IMR-90 (cell line): ENCODE measurements around the gene BBS1. TPM values are rescaled to one million over a fixed set of nuclear protein-coding genes. Genes with fewer than 3 reads are reported as not detected.

Source experiments
- ATAC-seq: fragments of 200-7000 bp; cut with Tn5 transposase; 2 replicates; pipeline ENCODE4 v1.9.1; 2020; ENCODE audit warnings: low read depth, mild to moderate bottlenecking, moderate library complexity
- BruUV-seq: library from RNA; stranded (reverse); fragments of 400-500 nt; replicated peaks from 2 replicates; lab custom pipeline; 2021; lab: Mats Ljungman, UMichigan
- CTCF ChIA-PET: fragments of 300-600 bp; formaldehyde crosslinking; extraction: SDS; loops from one replicate; lab custom pipeline; 2021; ENCODE audit warnings: antibody characterized with exemption; lab: Yijun Ruan, JAX
- POLR2A ChIA-PET: fragments of 300-600 bp; sonication (Branson Sonifier 250); formaldehyde crosslinking; loops from one replicate; lab custom pipeline; 2022; ENCODE audit warnings: antibody characterized with exemption; ENCODE audit not compliant: unreplicated experiment; lab: Charles Lee
- DNase-seq: peaks from one replicate; pipeline ENCODE4 v3.0.0; 2013
- H2AFZ ChIP-seq: replicated peaks from 2 replicates; pipeline ENCODE3; 2013; ENCODE audit warnings: low read length, mild to moderate bottlenecking; ENCODE audit not compliant: poor library complexity
- H2AK5ac ChIP-seq: 2 replicates; pipeline ENCODE4 v1.6.1; 2013; ENCODE audit warnings: low read depth, low read length, inconsistent platforms
- H2AK9ac ChIP-seq: replicated peaks from 2 replicates; pipeline ENCODE3; 2013; ENCODE audit warnings: mild to moderate bottlenecking, low read depth, low read length, moderate library complexity; ENCODE audit not compliant: poor library complexity
- H2BK120ac ChIP-seq: 2 replicates; pipeline ENCODE4 v1.6.1; 2013; ENCODE audit warnings: low read depth, low read length, inconsistent platforms
- H2BK15ac ChIP-seq: 3 replicates; pipeline ENCODE4 v1.6.1; 2013; ENCODE audit warnings: low read depth, low read length, inconsistent platforms
- H2BK20ac ChIP-seq: 2 replicates; pipeline ENCODE4 v1.6.1; 2013; ENCODE audit warnings: low read depth, mild to moderate bottlenecking, inconsistent platforms, low read length, moderate library complexity
- H2BK5ac ChIP-seq: 2 replicates; pipeline ENCODE4 v1.6.1; 2013; ENCODE audit warnings: mild to moderate bottlenecking, low read depth, low read length, inconsistent platforms; ENCODE audit not compliant: poor library complexity, severe bottlenecking
- H3K14ac ChIP-seq: replicated peaks from 2 replicates; pipeline ENCODE4 v1.6.1; 2013; ENCODE audit warnings: low read depth, low read length, inconsistent platforms
- H3K18ac ChIP-seq: 2 replicates; pipeline ENCODE4 v1.6.1; 2013; ENCODE audit warnings: low read depth, low read length, control low read depth
- H3K23ac ChIP-seq: 2 replicates; pipeline ENCODE4 v1.6.1; 2013; ENCODE audit warnings: low read depth, low read length, inconsistent platforms
- H3K27ac ChIP-seq: 2 replicates; pipeline ENCODE4 v1.5.1; 2013; ENCODE audit warnings: mild to moderate bottlenecking, control low read depth, low read length; ENCODE audit not compliant: insufficient read depth
- H3K27me3 ChIP-seq: 2 replicates; pipeline ENCODE4 v1.6.1; 2013; ENCODE audit warnings: low read length; ENCODE audit not compliant: control insufficient read depth, insufficient read depth
- H3K36me3 ChIP-seq: 2 replicates; pipeline ENCODE4 v1.6.1; 2013; ENCODE audit warnings: low read length, mixed read lengths; ENCODE audit not compliant: control insufficient read depth, insufficient read depth
- H3K4ac ChIP-seq: 2 replicates; pipeline ENCODE4 v1.6.1; 2013; ENCODE audit warnings: low read depth, low read length, inconsistent platforms
- H3K4me1 ChIP-seq: 2 replicates; pipeline ENCODE4 v1.6.1; 2013; ENCODE audit warnings: low read length, mixed read lengths; ENCODE audit not compliant: control insufficient read depth, insufficient read depth
- H3K4me2 ChIP-seq: 2 replicates; pipeline ENCODE4 v1.6.1; 2013; ENCODE audit warnings: low read depth, mild to moderate bottlenecking, control low read depth, low read length, moderate library complexity
- H3K4me3 ChIP-seq: 2 replicates; pipeline ENCODE4 v1.5.1; 2013; ENCODE audit warnings: low read depth, mild to moderate bottlenecking, control low read depth, low read length, moderate library complexity; ENCODE audit not compliant: insufficient read depth
- H3K56ac ChIP-seq: 2 replicates; pipeline ENCODE4 v1.6.1; 2013; ENCODE audit warnings: low read length, inconsistent platforms; ENCODE audit not compliant: insufficient read depth; ENCODE audit errors: extremely low read depth
- H3K79me1 ChIP-seq, 2 experiments: 2 replicates each; pipeline ENCODE4 v1.6.1; 2013; ENCODE audit warnings: low read length in 2 of 2, inconsistent platforms in 1 of 2, low read depth in 1 of 2
- H3K9ac ChIP-seq: 2 replicates; pipeline ENCODE4 v1.6.1; 2013; ENCODE audit warnings: low read depth, low read length, control low read depth
- H3K9me1 ChIP-seq: 2 replicates; pipeline ENCODE4 v1.6.1; 2013; ENCODE audit warnings: low read length, inconsistent platforms; ENCODE audit not compliant: insufficient read depth
- H3K9me3 ChIP-seq: 2 replicates; pipeline ENCODE4 v1.6.1; 2013; ENCODE audit warnings: low read length; ENCODE audit not compliant: control insufficient read depth, insufficient read depth
- H4K20me1 ChIP-seq: 2 replicates; pipeline ENCODE4 v1.6.1; 2013; ENCODE audit warnings: low read length, inconsistent platforms; ENCODE audit not compliant: insufficient read depth
- H4K5ac ChIP-seq: 2 replicates; pipeline ENCODE4 v1.6.1; 2013; ENCODE audit warnings: mild to moderate bottlenecking, low read depth, low read length, control low read depth
- H4K8ac ChIP-seq, 2 experiments: 2 replicates each; pipeline ENCODE4 v1.6.1; 2013; ENCODE audit warnings: low read depth in 2 of 2, low read length in 2 of 2, control low read depth in 1 of 2, inconsistent platforms in 1 of 2
- H4K91ac ChIP-seq: 2 replicates; pipeline ENCODE4 v1.6.1; 2013; ENCODE audit warnings: low read depth, low read length, inconsistent platforms; ENCODE audit not compliant: insufficient read depth
- BHLHE40 ChIP-seq: fragments of 150-350 bp; IDR thresholded peaks from 2 replicates; pipeline ENCODE4 v1.6.1; 2016; ENCODE audit warnings: mild to moderate bottlenecking, low read depth, low read length
- CEBPB ChIP-seq: IDR thresholded peaks from 2 replicates; pipeline ENCODE4 v1.6.1; 2012; ENCODE audit warnings: low read depth, low read length, improper control_type of control experiment
- CHD1 ChIP-seq: IDR thresholded peaks from 2 replicates; pipeline ENCODE4 v1.6.1; 2012; ENCODE audit warnings: low read depth, low read length, improper control_type of control experiment
- FOS ChIP-seq: fragments of 150-350 bp; IDR thresholded peaks from 2 replicates; pipeline ENCODE4 v1.6.1; 2016; ENCODE audit warnings: low read depth, low read length
- MAFK ChIP-seq: IDR thresholded peaks from 2 replicates; pipeline ENCODE4 v1.6.1; 2012; ENCODE audit warnings: low read depth, low read length, improper control_type of control experiment
- MAZ ChIP-seq: IDR thresholded peaks from 2 replicates; pipeline ENCODE4 v1.6.1; 2012; ENCODE audit warnings: low read depth, mild to moderate bottlenecking, low read length, improper control_type of control experiment, moderate library complexity, borderline replicate concordance
- MXI1 ChIP-seq: IDR thresholded peaks from 2 replicates; pipeline ENCODE4 v1.6.1; 2012; ENCODE audit warnings: low read depth, mild to moderate bottlenecking, low read length, moderate library complexity, borderline replicate concordance
- NFE2L2 ChIP-seq: fragments of 150-350 bp; IDR thresholded peaks from 2 replicates; pipeline ENCODE4 v1.6.1; 2016; ENCODE audit warnings: low read depth, mild to moderate bottlenecking, low read length
- POLR2A ChIP-seq: IDR thresholded peaks from 2 replicates; pipeline ENCODE4 v1.6.1; 2012; ENCODE audit warnings: mild to moderate bottlenecking, low read depth, low read length
- RAD21 ChIP-seq: IDR thresholded peaks from 2 replicates; pipeline ENCODE4 v1.6.1; 2012; ENCODE audit warnings: low read length, improper control_type of control experiment
- RCOR1 ChIP-seq: IDR thresholded peaks from 2 replicates; pipeline ENCODE4 v1.6.1; 2012; ENCODE audit warnings: mild to moderate bottlenecking, low read length, improper control_type of control experiment; ENCODE audit not compliant: insufficient replicate concordance
- RFX5 ChIP-seq: IDR thresholded peaks from 2 replicates; pipeline ENCODE4 v1.8.0; 2012; ENCODE audit warnings: low read depth, mild to moderate bottlenecking, low read length, moderate library complexity
- SMC3 ChIP-seq: fragments of 150-350 bp; IDR thresholded peaks from 2 replicates; pipeline ENCODE4 v1.6.1; 2016; ENCODE audit warnings: low read depth, mild to moderate bottlenecking, antibody characterized with exemption, low read length, moderate library complexity
- dilution Hi-C: fragments of 300-500 bp; cut with HindIII; formaldehyde crosslinking; loops from one replicate; pipeline ENCODE4 v1.14.3; 2018; ENCODE audit warnings: low sequenced_read_pairs; ENCODE audit not compliant: unreplicated experiment
- in situ Hi-C: fragments of 300-500 bp; cut with MboI; formaldehyde crosslinking; loops from 3 replicates; pipeline ENCODE4 v1.14.3; 2019; ENCODE audit warnings: low sequenced_read_pairs, inconsistent platforms, mixed read lengths
- intact Hi-C: fragments of 100-400 bp; cut with micrococcal nuclease; formaldehyde crosslinking; loops from 2 replicates; pipeline ENCODE4 v1.10.0; 2022
- polyA plus RNA-seq, 3 experiments: library from polyadenylated mRNA; depleted of rRNA; stranded (reverse); fragments of >200 nt; gene quantifications; 2 replicates each; pipeline ENCODE4 v1.2.3, GENCODE V29; 2012; ENCODE audit warnings: low replicate concordance in 1 of 3
- total RNA-seq: library from RNA; depleted of rRNA; stranded (reverse); fragments of >200 nt; gene quantifications from 2 replicates; pipeline ENCODE4 v1.2.3, GENCODE V29; 2012
- TF ChIP-seq, protein P1 (sequence below): fragments of 150-350 bp; IDR thresholded peaks from 2 replicates; pipeline ENCODE4 v1.6.1; 2017; ENCODE audit warnings: mild to moderate bottlenecking, antibody characterized with exemption, low read length, low read depth
- TF ChIP-seq, protein P2 (sequence below): fragments of 150-350 bp; IDR thresholded peaks from 2 replicates; pipeline ENCODE4 v1.6.1; 2016; ENCODE audit warnings: low read depth, mild to moderate bottlenecking, low read length, moderate library complexity, borderline replicate concordance
- TF ChIP-seq, protein P3 (sequence below): conservative IDR thresholded peaks from 2 replicates; pipeline ENCODE4 v1.5.1; 2012; ENCODE audit warnings: mild to moderate bottlenecking, low read depth, low read length, improper control_type of control experiment

Gene BBS1
- total and polyA plus RNA-seq, 2 of the 4 experiments (the other 2 are of a cell fraction), result 16.5 to 20.6 TPM

DNA sequence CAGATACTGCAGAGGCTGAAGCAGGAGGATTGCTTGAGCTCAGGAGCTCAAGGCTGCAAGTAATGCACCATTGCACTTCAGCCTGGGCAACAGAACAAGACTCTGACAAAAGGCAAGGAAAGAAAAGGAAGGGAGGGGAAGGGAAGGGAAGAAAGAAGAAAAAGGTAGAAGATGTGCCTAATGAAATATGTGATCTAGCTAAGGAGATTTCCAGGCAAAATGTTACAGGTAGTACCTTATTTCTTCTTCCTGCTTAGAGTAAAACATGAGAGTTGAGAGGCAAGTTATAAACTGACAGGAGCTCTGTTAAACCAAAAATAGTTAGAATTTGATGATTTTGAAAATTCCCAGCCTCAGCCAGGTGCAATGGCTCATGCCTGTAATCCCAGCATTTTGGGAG, 48.4 kb upstream of the BBS1 start:
- Histone ChIP-seq H3K27me3 (peaks cover 2% of the 10 kb centered on the region; the same call in 1 of the 2 replicates), H4K8ac (no peak overlapping the region), H3K18ac (no peak overlapping the region), H3K36me3 (no peaks in the 10 kb centered on the region), H3K14ac (no peak overlapping the region), H2AK9ac (no peak overlapping the region), H2AFZ (no peak overlapping the region), H3K9me3 (peaks cover 4% of the 10 kb centered on the region; the same call in 1 of the 2 replicates), H4K20me1 (no peaks in the 10 kb centered on the region), H4K5ac (no peak overlapping the region), H3K4ac (no peak overlapping the region), H3K79me1 (0 out of 4 replicates have a peak, but pooled peaks cover 0 to 2% of the 10 kb centered on the region in 2 experiments), H2AK5ac (no peak overlapping the region), H4K91ac (no peak overlapping the region), H3K9ac (no peak overlapping the region), H3K4me3 (no peak overlapping the region), H3K4me1 (0 out of 2 replicates have a peak, but pooled peaks cover 3% of the 10 kb centered on the region), H3K27ac (no peak overlapping the region), H3K9me1 (no peaks in the 10 kb centered on the region), H2BK15ac (no peak overlapping the region), H3K56ac (no peak overlapping the region), H3K23ac (no peak overlapping the region), H3K4me2 (no peak overlapping the region), H2BK120ac (no peak overlapping the region), H2BK5ac (no peak overlapping the region), H2BK20ac (no peak overlapping the region)
- ATAC-seq, result no peak
- dilution Hi-C loops, result no loop called here
- ChIA-PET POLR2A (no interaction called here), CTCF (no interaction called here)
- DNase-seq, result no peak
- in situ Hi-C loops, result no loop called here
- no TSS peak for BruUV-seq
- no peak for TF ChIP-seq BHLHE40
- TF ChIP-seq SMC3, result no peak
- TF ChIP-seq MAZ, result no peak
- no peak for TF ChIP-seq RFX5
- no peak for TF ChIP-seq RAD21
- TF ChIP-seq RCOR1, result no peak
- TF ChIP-seq, protein P1, sequence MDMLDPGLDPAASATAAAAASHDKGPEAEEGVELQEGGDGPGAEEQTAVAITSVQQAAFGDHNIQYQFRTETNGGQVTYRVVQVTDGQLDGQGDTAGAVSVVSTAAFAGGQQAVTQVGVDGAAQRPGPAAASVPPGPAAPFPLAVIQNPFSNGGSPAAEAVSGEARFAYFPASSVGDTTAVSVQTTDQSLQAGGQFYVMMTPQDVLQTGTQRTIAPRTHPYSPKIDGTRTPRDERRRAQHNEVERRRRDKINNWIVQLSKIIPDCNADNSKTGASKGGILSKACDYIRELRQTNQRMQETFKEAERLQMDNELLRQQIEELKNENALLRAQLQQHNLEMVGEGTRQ, result no peak
- no peak for TF ChIP-seq CHD1
- TF ChIP-seq NFE2L2, result no peak
- no peak for TF ChIP-seq MXI1
- no peak for TF ChIP-seq FOS
- no peak for TF ChIP-seq POLR2A
- no peak for TF ChIP-seq CEBPB
- TF ChIP-seq, protein P2, sequence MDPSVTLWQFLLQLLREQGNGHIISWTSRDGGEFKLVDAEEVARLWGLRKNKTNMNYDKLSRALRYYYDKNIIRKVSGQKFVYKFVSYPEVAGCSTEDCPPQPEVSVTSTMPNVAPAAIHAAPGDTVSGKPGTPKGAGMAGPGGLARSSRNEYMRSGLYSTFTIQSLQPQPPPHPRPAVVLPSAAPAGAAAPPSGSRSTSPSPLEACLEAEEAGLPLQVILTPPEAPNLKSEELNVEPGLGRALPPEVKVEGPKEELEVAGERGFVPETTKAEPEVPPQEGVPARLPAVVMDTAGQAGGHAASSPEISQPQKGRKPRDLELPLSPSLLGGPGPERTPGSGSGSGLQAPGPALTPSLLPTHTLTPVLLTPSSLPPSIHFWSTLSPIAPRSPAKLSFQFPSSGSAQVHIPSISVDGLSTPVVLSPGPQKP, result no peak
- TF ChIP-seq, protein P3, sequence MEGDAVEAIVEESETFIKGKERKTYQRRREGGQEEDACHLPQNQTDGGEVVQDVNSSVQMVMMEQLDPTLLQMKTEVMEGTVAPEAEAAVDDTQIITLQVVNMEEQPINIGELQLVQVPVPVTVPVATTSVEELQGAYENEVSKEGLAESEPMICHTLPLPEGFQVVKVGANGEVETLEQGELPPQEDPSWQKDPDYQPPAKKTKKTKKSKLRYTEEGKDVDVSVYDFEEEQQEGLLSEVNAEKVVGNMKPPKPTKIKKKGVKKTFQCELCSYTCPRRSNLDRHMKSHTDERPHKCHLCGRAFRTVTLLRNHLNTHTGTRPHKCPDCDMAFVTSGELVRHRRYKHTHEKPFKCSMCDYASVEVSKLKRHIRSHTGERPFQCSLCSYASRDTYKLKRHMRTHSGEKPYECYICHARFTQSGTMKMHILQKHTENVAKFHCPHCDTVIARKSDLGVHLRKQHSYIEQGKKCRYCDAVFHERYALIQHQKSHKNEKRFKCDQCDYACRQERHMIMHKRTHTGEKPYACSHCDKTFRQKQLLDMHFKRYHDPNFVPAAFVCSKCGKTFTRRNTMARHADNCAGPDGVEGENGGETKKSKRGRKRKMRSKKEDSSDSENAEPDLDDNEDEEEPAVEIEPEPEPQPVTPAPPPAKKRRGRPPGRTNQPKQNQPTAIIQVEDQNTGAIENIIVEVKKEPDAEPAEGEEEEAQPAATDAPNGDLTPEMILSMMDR, result no peak
- TF ChIP-seq MAFK, result no peak
- intact Hi-C loops, result no loop called here
